Fibroblast of skin of abdomen (primary cell): Measurements from ENCODE around the gene PHACTR4. TPM values are rescaled to one million over a fixed set of nuclear protein-coding genes. Genes with fewer than 3 reads are reported as not detected.
"Not testable (repeated sequence)": the region's sequence is repeated elsewhere in the genome, so short reads cannot be mapped to it uniquely, and the experiment has no call there.

Experiments used
- DNase-seq: peaks from one replicate; pipeline ENCODE4 v3.0.0-alpha.2; 2013
- polyA plus RNA-seq, 2 experiments: library from polyadenylated mRNA; unstranded; fragments of 120-200 nt; gene quantifications; one replicate each; pipeline ENCODE4 v1.2.1, GENCODE V29; 2013; ENCODE audit not compliant: insufficient read length in 2 of 2

PHACTR4 gene
- 29.6 TPM for polyA plus RNA-seq (2013, experiment 1 of 2; ENCODE audit: insufficient read length)
- 28.3 TPM for polyA plus RNA-seq (2013, experiment 2 of 2; ENCODE audit: insufficient read length)

GRCh38 chr1:28369371-28370238, at the start of gene PHACTR4:
Gene PHACTR4, plus strand, starts transcription at chr1:28369740. Its CDS starts 37,708 bp downstream, at chr1:28407448.
- peak; percentile 93 for DNase-seq

- no peak for DNase-seq
Observed at GRCh38 chr1:28322194-28322593, 47.3 kb upstream of the PHACTR4 start.

- DNase-seq, result no peak
Observed at GRCh38 chr1:28323720-28324119, 45.8 kb upstream of the PHACTR4 start.

GRCh38 chr1:28326515-28326914, 43.0 kb upstream of the PHACTR4 start:
- no peak for DNase-seq

GRCh38 chr1:28326984-28327383, 42.6 kb upstream of the PHACTR4 start:
- DNase-seq, result no peak

- DNase-seq, result not testable (repeated sequence)
Observed at GRCh38 chr1:28327431-28327830, 42.1 kb upstream of the PHACTR4 start.

GRCh38 chr1:28328228-28328648, 41.3 kb upstream of the PHACTR4 start:
- no peak for DNase-seq

- DNase-seq, result peak; percentile 27
Observed at GRCh38 chr1:28329395-28330153, 40.0 kb upstream of the PHACTR4 start.

GRCh38 chr1:28338897-28339296, 30.6 kb upstream of the PHACTR4 start:
- no peak for DNase-seq

- no peak for DNase-seq
Observed at GRCh38 chr1:28339551-28339950, 30.0 kb upstream of the PHACTR4 start.

GRCh38 chr1:28340221-28340974, 29.1 kb upstream of the PHACTR4 start:
- no peak for DNase-seq

- DNase-seq, result no peak
Observed at GRCh38 chr1:28341591-28341990, 27.9 kb upstream of the PHACTR4 start.

GRCh38 chr1:28343405-28343804, 26.1 kb upstream of the PHACTR4 start:
- DNase-seq, result peak; percentile 53

GRCh38 chr1:28353248-28353810, 16.2 kb upstream of the PHACTR4 start:
- DNase-seq, result not testable (repeated sequence)

- peak; percentile 71 for DNase-seq
Observed at GRCh38 chr1:28354121-28354520, 15.4 kb upstream of the PHACTR4 start.

- no peak for DNase-seq
Observed at GRCh38 chr1:28358716-28359115, 10.8 kb upstream of the PHACTR4 start.

GRCh38 chr1:28359592-28360239, 9.8 kb upstream of the PHACTR4 start:
- DNase-seq, result peak; percentile 63

- DNase-seq, result no peak
Observed at GRCh38 chr1:28364888-28365287, 4.7 kb upstream of the PHACTR4 start.

- DNase-seq, result no peak
Observed at GRCh38 chr1:28365864-28366263, 3.7 kb upstream of the PHACTR4 start.

GRCh38 chr1:28368608-28369007, 932 bp upstream of the PHACTR4 start:
- DNase-seq, result not testable (repeated sequence)

- DNase-seq, result peak; percentile 51
Observed at GRCh38 chr1:28370239-28371009, 884 bp downstream of the PHACTR4 start.
